ENCODE data around the gene REM1.

REM1 gene

DNA sequence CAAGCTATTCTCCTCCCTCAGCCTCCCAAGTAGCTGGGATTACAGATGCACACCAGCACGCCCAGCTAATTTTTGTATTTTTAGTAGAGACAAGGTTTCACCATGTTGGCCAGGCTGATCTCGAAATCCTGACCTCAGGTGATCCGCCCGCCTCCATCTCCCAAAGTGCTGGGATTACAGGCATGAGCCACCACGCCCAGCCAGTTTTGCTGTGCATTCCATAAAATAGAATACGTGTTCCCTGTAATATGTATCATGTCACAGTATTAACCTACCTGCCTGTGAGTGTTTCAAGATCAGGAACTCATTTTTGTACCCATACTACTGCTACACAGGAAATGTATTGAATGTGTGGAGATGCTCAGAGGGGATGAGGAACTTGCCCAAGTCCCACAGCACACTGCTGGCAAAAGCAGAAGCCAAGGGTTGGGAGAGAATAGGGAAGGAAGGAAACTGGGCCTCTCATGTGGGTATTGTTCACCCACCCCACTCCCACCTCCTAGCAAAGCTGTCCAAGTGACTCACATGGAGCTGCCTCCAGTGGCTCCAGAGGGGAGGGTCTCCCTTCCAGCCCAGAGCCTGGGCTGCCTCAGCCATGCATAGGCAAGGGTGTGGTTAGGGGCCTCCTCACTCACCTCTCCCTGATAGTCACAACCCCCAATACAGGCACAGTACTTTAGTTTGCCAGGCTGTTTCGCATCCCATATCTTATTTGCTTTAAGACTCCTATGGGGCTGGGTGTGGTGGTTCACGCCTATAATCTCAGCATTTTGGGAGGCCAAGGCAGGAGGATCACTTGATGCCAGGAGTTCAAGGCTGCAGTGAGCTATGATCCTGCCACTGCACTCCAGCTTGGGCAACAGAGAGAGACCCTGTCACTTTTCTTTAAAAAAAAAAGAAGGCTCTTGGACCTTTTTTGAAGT, 48.5 kb downstream of the REM1 start:
- DNase-seq: peak; percentile 76

DNA sequence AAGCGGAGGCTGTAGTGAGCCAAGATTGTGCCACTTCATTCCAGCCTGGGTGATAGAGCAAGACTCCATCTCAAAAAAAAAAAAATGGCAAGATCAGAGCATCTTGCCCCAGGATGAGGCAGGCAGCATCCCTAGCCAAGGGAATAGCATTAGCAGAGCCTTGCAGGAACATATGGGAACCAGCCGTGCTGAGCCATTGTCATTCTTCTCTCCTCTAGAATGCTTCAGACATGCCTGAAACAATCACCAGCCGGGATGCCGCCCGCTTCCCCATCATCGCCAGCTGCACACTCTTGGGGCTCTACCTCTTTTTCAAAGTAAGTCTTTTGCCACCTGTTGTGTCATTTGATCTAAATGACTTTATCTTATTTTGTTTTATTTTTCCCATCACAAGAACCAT, 52.2 kb downstream of the REM1 start:
- DNase-seq: no peak
